WTC11 (cell line): Measurements from ENCODE around the gene UBE4A.

ENCODE experiments used
- ESRRA ChIP-seq: sonication (generic); formaldehyde crosslinking; IDR thresholded peaks from 2 replicates; pipeline ENCODE4 v1.8.1; 2022; ENCODE audit warnings: mild to moderate bottlenecking, missing genetic modification reagents, borderline replicate concordance
- FOXJ3 ChIP-seq: sonication (generic); formaldehyde crosslinking; IDR thresholded peaks from 2 replicates; pipeline ENCODE4 v1.9.0; 2021; ENCODE audit warnings: missing genetic modification reagents, mild to moderate bottlenecking, borderline replicate concordance
- NFYB ChIP-seq: sonication (generic); formaldehyde crosslinking; conservative IDR thresholded peaks from 2 replicates; pipeline ENCODE4 v1.8.0; 2022; ENCODE audit warnings: low read depth, missing genetic modification reagents
- USF2 ChIP-seq: sonication (generic); formaldehyde crosslinking; IDR thresholded peaks from 2 replicates; pipeline ENCODE4 v1.8.1; 2023; ENCODE audit warnings: mild to moderate bottlenecking, missing genetic modification reagents, moderate library complexity
- ZNF232 ChIP-seq: sonication (generic); formaldehyde crosslinking; IDR thresholded peaks from 2 replicates; pipeline ENCODE4 v1.8.0; 2022; ENCODE audit warnings: mild to moderate bottlenecking, missing genetic modification reagents
- TF ChIP-seq, protein P1 (sequence below): fragments of 200-600 bp; IDR thresholded peaks from 2 replicates; pipeline ENCODE4 v1.8.0; 2022; ENCODE audit warnings: antibody characterized with exemption
- TF ChIP-seq, protein P2 (sequence below): sonication (generic); formaldehyde crosslinking; IDR thresholded peaks from 2 replicates; pipeline ENCODE4 v1.8.0; 2022; ENCODE audit warnings: mild to moderate bottlenecking, missing genetic modification reagents

DNA sequence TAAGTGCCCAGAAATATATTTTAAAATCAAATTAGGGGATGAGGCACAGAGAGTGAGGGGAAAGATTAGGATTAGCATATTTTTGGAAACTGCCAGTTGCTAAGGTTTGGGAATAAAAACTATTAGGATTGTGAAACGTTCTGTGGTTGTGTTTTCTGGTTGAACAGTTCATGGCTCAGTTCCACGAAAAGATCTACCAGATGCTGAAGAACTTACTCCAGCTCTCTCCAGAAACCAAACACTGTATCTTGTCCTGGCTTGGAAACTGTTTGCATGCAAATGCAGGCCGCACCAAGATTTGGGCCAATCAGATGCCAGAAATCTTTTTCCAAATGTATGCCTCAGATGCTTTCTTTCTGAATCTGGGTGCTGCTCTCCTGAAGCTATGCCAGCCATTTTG, 15.3 kb downstream of the UBE4A start:
- TF ChIP-seq, protein P1, sequence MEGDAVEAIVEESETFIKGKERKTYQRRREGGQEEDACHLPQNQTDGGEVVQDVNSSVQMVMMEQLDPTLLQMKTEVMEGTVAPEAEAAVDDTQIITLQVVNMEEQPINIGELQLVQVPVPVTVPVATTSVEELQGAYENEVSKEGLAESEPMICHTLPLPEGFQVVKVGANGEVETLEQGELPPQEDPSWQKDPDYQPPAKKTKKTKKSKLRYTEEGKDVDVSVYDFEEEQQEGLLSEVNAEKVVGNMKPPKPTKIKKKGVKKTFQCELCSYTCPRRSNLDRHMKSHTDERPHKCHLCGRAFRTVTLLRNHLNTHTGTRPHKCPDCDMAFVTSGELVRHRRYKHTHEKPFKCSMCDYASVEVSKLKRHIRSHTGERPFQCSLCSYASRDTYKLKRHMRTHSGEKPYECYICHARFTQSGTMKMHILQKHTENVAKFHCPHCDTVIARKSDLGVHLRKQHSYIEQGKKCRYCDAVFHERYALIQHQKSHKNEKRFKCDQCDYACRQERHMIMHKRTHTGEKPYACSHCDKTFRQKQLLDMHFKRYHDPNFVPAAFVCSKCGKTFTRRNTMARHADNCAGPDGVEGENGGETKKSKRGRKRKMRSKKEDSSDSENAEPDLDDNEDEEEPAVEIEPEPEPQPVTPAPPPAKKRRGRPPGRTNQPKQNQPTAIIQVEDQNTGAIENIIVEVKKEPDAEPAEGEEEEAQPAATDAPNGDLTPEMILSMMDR, result no peak
- no peak for TF ChIP-seq NFYB
- TF ChIP-seq, protein P2, sequence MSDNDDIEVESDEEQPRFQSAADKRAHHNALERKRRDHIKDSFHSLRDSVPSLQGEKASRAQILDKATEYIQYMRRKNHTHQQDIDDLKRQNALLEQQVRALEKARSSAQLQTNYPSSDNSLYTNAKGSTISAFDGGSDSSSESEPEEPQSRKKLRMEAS (CRISPR knock-in tag), result no peak
- no peak for TF ChIP-seq FOXJ3 (CRISPR knock-in tag)
- no peak for TF ChIP-seq ZNF232
- TF ChIP-seq USF2 (CRISPR knock-in tag), result no peak
- TF ChIP-seq ESRRA (CRISPR knock-in tag), result no peak
